GM12878 (cell line): ENCODE results near the gene RPL26.
A peak's percentile ranks its signal among the peaks of the same experiment; 100 is the strongest.

ENCODE experiments used
- CTCF ChIP-seq, 3 experiments: IDR thresholded peaks in 2 of 3; conservative IDR thresholded peaks in 1 of 3; 2 replicates each; pipeline ENCODE4 v1.5.1; 2011; ENCODE audit warnings: low read depth in 3 of 3, low read length in 3 of 3, mild to moderate bottlenecking in 3 of 3, control low read depth in 2 of 3, moderate library complexity in 2 of 3, inconsistent platforms in 1 of 3, mixed read lengths in 1 of 3; ENCODE audit not compliant: control insufficient read depth in 2 of 3, insufficient read depth in 1 of 3; ENCODE audit errors: extremely low read depth in 1 of 3
- TCF12 ChIP-seq: IDR thresholded peaks from 2 replicates; pipeline ENCODE4 v1.6.1; 2011; ENCODE audit warnings: low read depth, mild to moderate bottlenecking, low read length

DNA sequence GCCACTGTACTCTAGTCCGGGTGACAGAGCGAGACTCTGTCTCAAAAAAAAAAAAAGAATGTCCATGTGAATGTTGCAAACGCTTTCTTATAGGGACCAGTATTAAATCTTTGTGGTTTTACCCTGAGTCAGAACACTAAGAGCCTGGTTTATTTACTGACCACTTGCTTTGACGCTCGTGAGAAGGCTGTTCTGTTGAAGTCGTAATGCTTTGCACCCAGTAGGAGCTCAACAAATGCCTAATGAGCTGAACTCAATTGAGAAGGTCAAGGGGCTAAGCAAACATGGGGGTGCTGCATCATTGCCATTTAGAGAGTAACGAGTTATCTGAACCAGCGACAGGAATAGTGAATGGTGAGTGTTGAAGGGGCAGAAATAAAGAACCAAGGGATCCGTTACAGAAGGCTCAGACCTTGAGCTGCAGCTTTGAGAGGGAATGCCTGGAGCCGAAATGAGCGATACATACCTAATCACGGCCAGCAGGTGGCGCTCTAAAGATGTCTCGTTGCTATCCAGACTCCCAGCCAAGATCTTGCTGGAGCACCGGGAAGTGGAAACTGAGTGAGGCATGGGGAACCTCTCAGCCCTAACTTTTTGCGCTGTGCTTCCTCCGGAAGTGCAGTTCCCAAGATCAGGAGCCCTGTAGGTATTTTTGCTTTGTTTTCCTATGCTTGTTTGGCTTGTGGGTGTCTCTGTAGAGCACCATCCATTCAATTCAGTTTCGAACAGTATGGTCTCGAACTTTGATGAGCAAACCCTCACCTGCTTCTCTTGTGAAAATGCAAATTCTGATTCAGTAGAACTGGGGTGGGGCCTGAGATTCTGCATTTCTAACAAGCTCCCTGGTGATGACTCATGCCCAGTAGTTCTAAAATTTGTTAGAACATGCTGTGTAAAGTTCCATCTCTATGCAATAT lies 27.2 kb upstream of the RPL26 start:
- no peak for TF ChIP-seq TCF12
- peak; percentile 82 to 87 (median 83) for TF ChIP-seq CTCF (IDR thresholded peaks at IDR 0.05 in 2 of 3, conservative IDR thresholded peaks at IDR 0.05 in 1 of 3; ENCODE audit: control insufficient read depth in 2 of 3, extremely low read depth in 1 of 3, insufficient read depth in 1 of 3, low read depth in 3 of 3, low read length in 3 of 3)
